ENCODE results near the gene RELL2.

DNA sequence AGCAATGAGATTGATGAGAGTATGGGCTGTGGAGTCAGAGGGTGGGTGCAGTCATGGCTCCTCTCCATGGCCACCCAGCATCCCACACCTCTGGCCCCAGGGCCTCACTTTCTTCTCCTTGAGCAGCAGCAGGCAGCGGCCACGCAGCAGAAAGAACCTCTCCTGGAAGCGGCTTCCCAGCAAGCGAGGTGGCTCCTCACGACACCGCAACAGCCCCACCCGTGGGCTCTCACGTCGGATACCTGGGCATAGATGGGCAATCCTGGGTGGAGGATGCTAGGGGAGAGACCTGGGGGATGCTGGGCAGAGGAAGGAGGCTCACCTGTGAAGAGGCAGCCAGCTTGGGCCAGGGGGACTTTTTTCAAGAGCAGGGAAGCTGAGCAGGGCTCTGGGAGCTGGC, 19.6 kb downstream of the RELL2 start:
- TF ChIP-seq, protein P1, sequence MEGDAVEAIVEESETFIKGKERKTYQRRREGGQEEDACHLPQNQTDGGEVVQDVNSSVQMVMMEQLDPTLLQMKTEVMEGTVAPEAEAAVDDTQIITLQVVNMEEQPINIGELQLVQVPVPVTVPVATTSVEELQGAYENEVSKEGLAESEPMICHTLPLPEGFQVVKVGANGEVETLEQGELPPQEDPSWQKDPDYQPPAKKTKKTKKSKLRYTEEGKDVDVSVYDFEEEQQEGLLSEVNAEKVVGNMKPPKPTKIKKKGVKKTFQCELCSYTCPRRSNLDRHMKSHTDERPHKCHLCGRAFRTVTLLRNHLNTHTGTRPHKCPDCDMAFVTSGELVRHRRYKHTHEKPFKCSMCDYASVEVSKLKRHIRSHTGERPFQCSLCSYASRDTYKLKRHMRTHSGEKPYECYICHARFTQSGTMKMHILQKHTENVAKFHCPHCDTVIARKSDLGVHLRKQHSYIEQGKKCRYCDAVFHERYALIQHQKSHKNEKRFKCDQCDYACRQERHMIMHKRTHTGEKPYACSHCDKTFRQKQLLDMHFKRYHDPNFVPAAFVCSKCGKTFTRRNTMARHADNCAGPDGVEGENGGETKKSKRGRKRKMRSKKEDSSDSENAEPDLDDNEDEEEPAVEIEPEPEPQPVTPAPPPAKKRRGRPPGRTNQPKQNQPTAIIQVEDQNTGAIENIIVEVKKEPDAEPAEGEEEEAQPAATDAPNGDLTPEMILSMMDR (IDR thresholded peaks at IDR 0.05 in 4 of 5, conservative IDR thresholded peaks at IDR 0.05 in 1 of 5): no peak
- TF ChIP-seq POLR2A (IDR thresholded peaks at IDR 0.05): no peak
